AG09309 (cell line): ENCODE results near the gene TEPSIN.

ENCODE experiments used
- DNase-seq: peaks from one replicate; pipeline ENCODE4 v3.0.0-alpha.2; 2010; ENCODE audit warnings: low read depth
- H3K4me3 ChIP-seq: 2 replicates; pipeline ENCODE4 v1.5.1; 2011; ENCODE audit warnings: mild to moderate bottlenecking, low read depth, low read length, moderate library complexity; ENCODE audit not compliant: control insufficient read depth
- CTCF ChIP-seq: IDR thresholded peaks from 2 replicates; pipeline ENCODE4 v1.5.1; 2011; ENCODE audit warnings: mild to moderate bottlenecking, low read depth, low read length, inconsistent platforms; ENCODE audit not compliant: insufficient read depth, control insufficient read depth; ENCODE audit errors: missing control alignments

Gene TEPSIN

GRCh38 chr17:81179861-81180260 lies 59.0 kb downstream of the TEPSIN start:
- no peak for DNase-seq
- H3K4me3 ChIP-seq = no peak overlapping the region
- TF ChIP-seq CTCF = no peak

GRCh38 chr17:81179220-81179619 lies 59.6 kb downstream of the TEPSIN start:
- no peak for TF ChIP-seq CTCF
- DNase-seq = no peak
- H3K4me3 ChIP-seq = no peak overlapping the region
